HEK293 (cell line): ENCODE results near the gene SLC7A14.

Experiments used
- CTCF ChIA-PET: fragments of 350-600 bp; formaldehyde crosslinking; extraction: SDS; loops from one replicate; lab custom pipeline; 2021; ENCODE audit warnings: antibody characterized with exemption; lab: Yijun Ruan, JAX
- POLR2A ChIA-PET: fragments of 300-600 bp; formaldehyde crosslinking; extraction: SDS; loops from one replicate; lab custom pipeline; 2020; ENCODE audit warnings: antibody characterized with exemption, inconsistent platforms; lab: Yijun Ruan, JAX
- H3K27ac ChIP-seq: fragments of 200-500 bp; sonication (Bioruptor generic); 2 replicates; pipeline ENCODE4 v1.5.1; 2014; ENCODE audit warnings: low read depth, low read length, control low read depth, inconsistent platforms; ENCODE audit errors: extremely low read depth
- H3K36me3 ChIP-seq, 2 experiments: fragments of 200-500 bp in 1 of 2; sonication (Bioruptor generic) in 1 of 2; 1 replicate in 1 of 2; 2 replicates in 1 of 2; pipeline ENCODE4 v1.5.1; 2014 to 2017; ENCODE audit warnings: inconsistent platforms in 2 of 2, low read length in 2 of 2; ENCODE audit not compliant: control insufficient read depth in 2 of 2, insufficient read depth in 1 of 2
- H3K4me1 ChIP-seq: fragments of 200-500 bp; sonication (Bioruptor generic); 2 replicates; pipeline ENCODE4 v1.5.1; 2014; ENCODE audit warnings: mild to moderate bottlenecking, low read length, inconsistent platforms; ENCODE audit not compliant: control insufficient read depth, insufficient read depth
- H3K4me3 ChIP-seq: 2 replicates; pipeline ENCODE4 v1.5.1; 2011; ENCODE audit warnings: low read depth, mild to moderate bottlenecking, control low read depth, low read length, moderate library complexity
- H3K9me3 ChIP-seq: fragments of 200-500 bp; sonication (Bioruptor generic); 2 replicates; pipeline ENCODE4 v1.5.1; 2014; ENCODE audit warnings: low read depth, low read length, inconsistent platforms; ENCODE audit not compliant: control insufficient read depth, insufficient read depth
- HOXC10 ChIP-seq: sonication (generic); formaldehyde crosslinking; IDR thresholded peaks from 2 replicates; pipeline ENCODE4 v1.8.1; 2023; ENCODE audit warnings: mild to moderate bottlenecking, missing genetic modification reagents
- KLF17 ChIP-seq: fragments of 450-650 bp; formaldehyde crosslinking; IDR thresholded peaks from 2 replicates; pipeline ENCODE4 v1.5.1; 2016; ENCODE audit warnings: missing biosample characterization, missing genetic modification characterization
- PRDM10 ChIP-seq: fragments of 450-650 bp; formaldehyde crosslinking; IDR thresholded peaks from 2 replicates; pipeline ENCODE4 v1.5.1; 2016; ENCODE audit warnings: missing biosample characterization, missing genetic modification characterization
- PRDM4 ChIP-seq: fragments of 450-650 bp; formaldehyde crosslinking; IDR thresholded peaks from 2 replicates; pipeline ENCODE4 v1.5.1; 2017; ENCODE audit warnings: missing biosample characterization, missing genetic modification characterization
- ZBTB20 ChIP-seq: fragments of 450-650 bp; formaldehyde crosslinking; IDR thresholded peaks from 2 replicates; pipeline ENCODE4 v1.5.1; 2016; ENCODE audit warnings: missing biosample characterization, missing genetic modification characterization
- ZBTB7A ChIP-seq: fragments of 450-650 bp; formaldehyde crosslinking; IDR thresholded peaks from 2 replicates; pipeline ENCODE4 v1.5.1; 2016; ENCODE audit warnings: low read depth, missing biosample characterization, missing genetic modification characterization
- ZIC2 ChIP-seq: fragments of 450-650 bp; formaldehyde crosslinking; IDR thresholded peaks from 2 replicates; pipeline ENCODE4 v1.5.1; 2016; ENCODE audit warnings: missing biosample characterization, missing genetic modification characterization
- ZNF157 ChIP-seq: fragments of 450-650 bp; formaldehyde crosslinking; IDR thresholded peaks from 2 replicates; pipeline ENCODE4 v1.5.1; 2016; ENCODE audit warnings: missing biosample characterization, missing genetic modification characterization
- ZNF16 ChIP-seq: fragments of 450-650 bp; formaldehyde crosslinking; IDR thresholded peaks from 2 replicates; pipeline ENCODE4 v1.5.1; 2016; ENCODE audit warnings: low read depth, missing biosample characterization, missing genetic modification characterization
- ZNF214 ChIP-seq: fragments of 450-650 bp; formaldehyde crosslinking; IDR thresholded peaks from 2 replicates; pipeline ENCODE4 v1.5.1; 2017; ENCODE audit warnings: missing biosample characterization, mild to moderate bottlenecking, missing genetic modification characterization, borderline replicate concordance
- ZNF362 ChIP-seq: fragments of 450-650 bp; formaldehyde crosslinking; IDR thresholded peaks from 2 replicates; pipeline ENCODE4 v1.5.1; 2016; ENCODE audit warnings: missing biosample characterization, missing genetic modification characterization
- ZNF404 ChIP-seq: fragments of 450-650 bp; formaldehyde crosslinking; IDR thresholded peaks from 2 replicates; pipeline ENCODE4 v1.5.1; 2017; ENCODE audit warnings: missing biosample characterization, missing genetic modification characterization
- ZNF433 ChIP-seq: fragments of 450-650 bp; formaldehyde crosslinking; IDR thresholded peaks from 2 replicates; pipeline ENCODE4 v1.5.1; 2016; ENCODE audit warnings: missing biosample characterization, missing genetic modification characterization, low read depth
- ZNF544 ChIP-seq: fragments of 450-650 bp; formaldehyde crosslinking; IDR thresholded peaks from 2 replicates; pipeline ENCODE4 v1.5.0; 2017; ENCODE audit warnings: missing biosample characterization, missing genetic modification characterization
- ZNF548 ChIP-seq: fragments of 450-650 bp; formaldehyde crosslinking; IDR thresholded peaks from 2 replicates; pipeline ENCODE4 v1.5.1; 2016; ENCODE audit warnings: missing biosample characterization, missing genetic modification characterization
- ZNF639 ChIP-seq: fragments of 450-650 bp; formaldehyde crosslinking; IDR thresholded peaks from 2 replicates; pipeline ENCODE4 v1.5.1; 2016; ENCODE audit warnings: missing biosample characterization, missing genetic modification characterization
- ZNF654 ChIP-seq: fragments of 450-650 bp; formaldehyde crosslinking; IDR thresholded peaks from 2 replicates; pipeline ENCODE4 v1.5.1; 2016; ENCODE audit warnings: low read depth, missing biosample characterization, missing genetic modification characterization

The SLC7A14 gene

GRCh38 chr3:170428095-170428494 is 157.8 kb downstream of the SLC7A14 start (continued):
- no peak for TF ChIP-seq ZNF214 (tag by site-specific recombination)
- no peak for TF ChIP-seq ZNF654 (tag by site-specific recombination)
- TF ChIP-seq ZNF544 (tag by site-specific recombination) = no peak
- TF ChIP-seq KLF17 = no peak
- no peak for TF ChIP-seq PRDM10 (tag by site-specific recombination)
- TF ChIP-seq ZNF16 = no peak
- no peak for TF ChIP-seq ZNF362 (tag by site-specific recombination)

- Histone ChIP-seq H3K36me3 (no peaks in the 10 kb centered on the region), H3K4me1 (no peaks in the 10 kb centered on the region), H3K9me3 (no peaks in the 10 kb centered on the region), H3K27ac (no peak overlapping the region), H3K4me3 (no peak overlapping the region)
- ChIA-PET CTCF (interaction anchor here (0.8 kb wide), 1 partner anchor 12 kb away, joined by 4 read pairs; no protein-coding TSS in a partner anchor), POLR2A (no interaction called here)
- TF ChIP-seq ZNF404 (no peak), ZBTB20 (no peak), ZIC2 (tag by site-specific recombination) (peak; percentile 55), ZNF548 (no peak)
Observed at GRCh38 chr3:170426240-170426797, 159.6 kb downstream of the SLC7A14 start.

- TF ChIP-seq PRDM4 (tag by site-specific recombination) (no peak), ZNF433 (no peak), ZNF639 (tag by site-specific recombination) (no peak), ZBTB7A (tag by site-specific recombination) (no peak), ZNF157 (no peak), HOXC10 (no peak)
- Histone ChIP-seq H3K27ac (no peak overlapping the region), H3K4me1 (no peaks in the 10 kb centered on the region), H3K9me3 (no peaks in the 10 kb centered on the region), H3K36me3 (no peaks in the 10 kb centered on the region), H3K4me3 (no peak overlapping the region)
- ChIA-PET POLR2A (no interaction called here), CTCF (interaction anchor here (0.8 kb wide), 1 partner anchor 12 kb away, joined by 4 read pairs; no protein-coding TSS in a partner anchor)
Observed at GRCh38 chr3:170425491-170426239, 160.2 kb downstream of the SLC7A14 start.
